T-helper 17 cell (primary cell): ENCODE results near the gene LANCL2. TPM values are rescaled to one million over a fixed set of nuclear protein-coding genes. Genes with fewer than 3 reads are reported as not detected.

Source experiments
- ATAC-seq: fragments of 150-1000 bp; cut with Tn5 transposase; 2 replicates; pipeline ENCODE4 v1.10.0; 2021; ENCODE audit warnings: mild to moderate bottlenecking, moderate library complexity
- DNase-seq, 3 donors: peaks; one replicate each; pipeline versions ENCODE4 v3.0.0 to v3.0.0-alpha.2; 2020 to 2021
- H3K9me3 ChIP-seq: one replicate; pipeline ENCODE4 v1.7.0; 2013; ENCODE audit warnings: low read length, mild to moderate bottlenecking; ENCODE audit not compliant: control insufficient read depth, poor library complexity, severe bottlenecking
- H3K27ac Mint-ChIP-seq: one replicate; pipeline ENCODE4 v1.8.0; 2022; ENCODE audit warnings: mild to moderate bottlenecking, moderate library complexity, mixed read lengths
- H3K27me3 Mint-ChIP-seq: one replicate; pipeline ENCODE4 v1.8.0; 2022; ENCODE audit warnings: mixed read lengths
- H3K36me3 Mint-ChIP-seq: one replicate; pipeline ENCODE4 v1.8.0; 2022; ENCODE audit warnings: low read depth, mixed read lengths
- H3K4me1 Mint-ChIP-seq: one replicate; pipeline ENCODE4 v1.8.0; 2022; ENCODE audit warnings: mild to moderate bottlenecking, mixed read lengths
- H3K4me3 Mint-ChIP-seq: one replicate; pipeline ENCODE4 v1.8.0; 2022; ENCODE audit warnings: mild to moderate bottlenecking, moderate library complexity, mixed read lengths
- total RNA-seq, 4 donors: library from RNA in 2 of 4; stranded (reverse) in 2 of 4; gene quantifications; one replicate each; pipeline ENCODE4 v1.2.3 and lab custom pipeline; 2022 to 2026

The LANCL2 gene
- total RNA-seq, 2 donors from 2014 or later = 6.6 to 11.0 TPM

DNA sequence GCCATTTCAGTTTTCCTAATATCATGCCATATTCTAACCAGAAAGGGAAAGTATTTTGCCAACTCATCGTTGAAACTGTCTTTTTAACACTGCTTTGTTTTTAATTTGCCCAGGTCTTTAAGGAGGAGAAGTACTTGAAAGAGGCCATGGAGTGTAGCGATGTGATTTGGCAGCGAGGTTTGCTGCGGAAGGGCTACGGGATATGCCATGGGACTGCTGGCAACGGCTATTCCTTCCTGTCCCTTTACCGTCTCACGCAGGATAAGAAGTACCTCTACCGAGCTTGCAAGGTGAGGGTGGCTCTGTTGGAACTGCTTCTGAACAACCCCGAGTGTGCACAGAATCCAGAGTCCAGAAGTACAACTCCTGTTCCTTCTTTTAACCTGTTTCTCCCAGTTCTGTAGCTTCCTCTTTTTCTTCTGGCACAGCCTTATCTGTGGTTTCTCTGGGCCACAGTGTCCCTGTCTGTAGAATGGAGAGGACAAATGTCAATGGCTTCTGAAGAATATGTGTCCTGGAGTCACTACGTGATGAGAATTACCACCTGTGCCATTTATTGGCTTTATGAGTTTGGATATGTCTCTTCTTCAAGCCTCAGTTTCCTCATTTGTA is 60.1 kb downstream of the LANCL2 start:
- Mint-ChIP-seq H3K27ac (no peak overlapping the region), H3K4me3 (no peak overlapping the region), H3K27me3 (no peaks in the 10 kb centered on the region), H3K36me3 (peaks cover 9% of the 10 kb centered on the region), H3K4me1 (peaks cover 7% of the 10 kb centered on the region)
- DNase-seq (no peak), ATAC-seq (no peak)
- H3K9me3 ChIP-seq = no peaks in the 10 kb centered on the region

DNA sequence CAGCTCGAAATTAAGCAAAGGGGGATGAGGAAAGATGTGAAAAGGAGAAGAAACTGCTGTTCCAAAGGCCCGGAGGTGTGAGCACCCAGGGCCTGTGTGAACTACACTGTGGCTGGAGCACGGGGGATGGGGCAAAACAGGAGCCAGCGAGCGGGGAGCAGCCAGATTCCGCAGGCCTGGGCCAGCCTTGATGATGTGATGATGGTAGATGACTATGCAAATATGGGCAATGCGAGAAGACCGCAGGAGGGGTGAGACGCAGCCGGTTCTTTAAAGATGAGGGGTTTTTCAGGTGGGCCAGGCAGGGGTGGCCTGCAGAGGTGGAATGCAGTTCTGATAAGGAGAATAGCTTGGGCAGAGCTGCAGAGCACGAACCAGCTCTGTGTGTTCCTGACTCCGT is 61.5 kb downstream of the LANCL2 start:
- Mint-ChIP-seq H3K36me3 (peaks cover 9% of the 10 kb centered on the region), H3K4me1 (peaks cover 7% of the 10 kb centered on the region), H3K4me3 (no peak overlapping the region), H3K27ac (peak overlapping the region; percentile 59), H3K27me3 (no peaks in the 10 kb centered on the region)
- no peak for DNase-seq
- ATAC-seq = no peak
- H3K9me3 ChIP-seq = no peaks in the 10 kb centered on the region

DNA sequence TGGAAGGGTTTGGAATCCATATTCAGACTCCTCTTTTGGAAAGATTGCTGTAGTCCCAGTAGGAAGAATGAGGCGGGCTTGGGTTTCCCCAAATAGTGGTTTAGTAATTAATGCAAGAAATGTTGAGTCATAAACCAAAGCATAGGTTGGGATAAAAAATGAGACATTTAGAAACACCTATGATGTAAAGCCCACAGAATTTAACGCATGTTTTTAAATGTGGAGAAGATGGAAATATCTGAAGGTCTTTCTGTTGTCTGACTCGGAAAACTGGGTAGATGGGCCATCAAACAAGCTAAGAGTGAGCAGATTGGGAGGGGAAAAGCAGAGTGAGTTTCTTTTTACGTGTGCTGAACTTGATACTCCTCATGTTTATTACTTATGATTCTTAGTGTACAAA is 62.2 kb downstream of the LANCL2 start:
- ATAC-seq = no peak
- no peaks in the 10 kb centered on the region for H3K9me3 ChIP-seq
- peaks cover 7% of the 10 kb centered on the region for H3K4me1 Mint-ChIP-seq
- H3K27me3 Mint-ChIP-seq = no peaks in the 10 kb centered on the region
- H3K36me3 Mint-ChIP-seq = peaks cover 9% of the 10 kb centered on the region
- peak overlapping the region; percentile 59 for H3K27ac Mint-ChIP-seq
- H3K4me3 Mint-ChIP-seq = no peak overlapping the region
- no peak for DNase-seq

DNA sequence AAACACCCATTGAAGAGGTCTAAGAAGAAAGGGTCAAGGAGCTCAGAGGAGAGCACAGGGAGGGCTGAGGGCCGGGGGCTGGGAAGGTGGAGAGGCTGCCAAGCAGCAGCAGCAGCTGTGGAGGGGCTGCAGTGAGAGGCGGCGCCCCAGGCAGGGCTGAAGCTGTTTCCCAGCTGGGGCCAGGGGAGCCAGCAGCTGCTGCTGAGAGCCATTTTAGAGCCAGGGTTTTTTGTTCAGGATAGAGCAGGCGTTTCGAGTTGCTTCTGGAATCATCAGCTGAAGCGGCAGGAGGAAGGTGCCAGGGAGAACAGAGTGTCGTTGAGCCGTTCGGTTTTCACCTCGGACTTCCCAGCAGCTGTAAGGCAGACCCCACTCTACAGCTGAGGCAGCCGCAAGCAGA is 62.7 kb downstream of the LANCL2 start:
- H3K36me3 Mint-ChIP-seq = peaks cover 9% of the 10 kb centered on the region
- H3K27ac Mint-ChIP-seq = no peak overlapping the region
- peaks cover 9% of the 10 kb centered on the region for H3K4me1 Mint-ChIP-seq
- H3K9me3 ChIP-seq = no peaks in the 10 kb centered on the region
- no peaks in the 10 kb centered on the region for H3K27me3 Mint-ChIP-seq
- ATAC-seq = no peak
- no peak for DNase-seq
- no peak overlapping the region for H3K4me3 Mint-ChIP-seq

DNA sequence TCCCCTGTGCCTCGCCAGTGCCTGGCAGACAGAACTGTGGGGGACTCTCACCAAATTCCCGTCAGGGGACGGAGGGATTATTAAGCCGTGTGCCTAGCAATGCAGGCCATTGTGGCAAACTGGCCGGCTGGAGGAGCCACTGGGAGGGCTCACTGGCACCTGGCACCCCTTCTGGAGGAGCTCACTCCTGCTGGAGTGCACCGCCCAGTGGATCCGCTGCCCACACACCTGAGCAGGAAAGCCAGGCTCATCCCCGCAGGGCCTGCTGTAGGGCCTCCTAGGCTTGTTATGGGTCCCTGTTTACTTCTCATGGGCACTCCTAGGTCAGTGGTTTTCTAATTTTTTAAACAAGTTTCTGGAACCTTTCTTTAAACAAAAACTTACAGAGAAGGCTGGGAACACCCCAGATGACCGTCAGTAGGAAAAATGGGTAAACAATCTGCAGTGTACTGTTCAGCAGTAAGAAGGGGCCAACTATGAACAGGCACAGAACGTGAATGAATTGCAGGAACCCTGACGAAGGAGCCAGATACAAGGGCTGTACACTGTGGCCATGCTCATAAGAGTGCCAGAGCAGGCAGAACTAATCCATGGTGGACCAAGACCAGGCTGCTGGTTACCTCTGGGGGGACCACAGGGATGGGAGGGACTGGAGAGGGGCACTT is 64.8 kb downstream of the LANCL2 start:
- peaks cover 9% of the 10 kb centered on the region for H3K36me3 Mint-ChIP-seq

DNA sequence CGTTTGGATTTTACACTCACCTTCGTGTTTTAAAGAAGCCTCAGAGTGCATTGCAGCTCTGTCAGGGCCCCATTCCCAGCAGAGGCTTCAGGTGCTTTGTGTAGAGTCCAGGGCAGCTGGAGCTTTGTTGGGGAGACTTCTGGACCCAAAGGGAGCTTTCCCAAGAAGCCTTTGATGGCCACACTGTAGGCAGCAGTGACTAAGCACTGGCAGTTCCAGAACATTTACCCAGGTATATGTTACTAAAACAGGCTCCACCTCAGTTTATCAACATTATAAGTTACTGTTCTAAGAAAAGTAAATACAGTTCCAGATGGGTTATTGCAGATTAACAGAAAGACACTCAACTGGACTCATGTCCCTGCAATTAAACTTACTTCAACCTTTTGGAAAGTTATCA is 66.8 kb downstream of the LANCL2 start:
- DNase-seq (no peak), ATAC-seq (no peak)
- Mint-ChIP-seq H3K27me3 (no peaks in the 10 kb centered on the region), H3K36me3 (no peaks in the 10 kb centered on the region), H3K27ac (no peak overlapping the region), H3K4me1 (peaks cover 11% of the 10 kb centered on the region), H3K4me3 (no peak overlapping the region)
- H3K9me3 ChIP-seq = no peaks in the 10 kb centered on the region

More for the DNA sequence above, 64.8 kb downstream of the LANCL2 start:
- DNase-seq = no peak
- ATAC-seq = no peak
- H3K27ac Mint-ChIP-seq = no peak overlapping the region
- no peaks in the 10 kb centered on the region for H3K27me3 Mint-ChIP-seq
- H3K4me3 Mint-ChIP-seq = no peak overlapping the region
- peaks cover 11% of the 10 kb centered on the region for H3K4me1 Mint-ChIP-seq
- H3K9me3 ChIP-seq = no peaks in the 10 kb centered on the region

DNA sequence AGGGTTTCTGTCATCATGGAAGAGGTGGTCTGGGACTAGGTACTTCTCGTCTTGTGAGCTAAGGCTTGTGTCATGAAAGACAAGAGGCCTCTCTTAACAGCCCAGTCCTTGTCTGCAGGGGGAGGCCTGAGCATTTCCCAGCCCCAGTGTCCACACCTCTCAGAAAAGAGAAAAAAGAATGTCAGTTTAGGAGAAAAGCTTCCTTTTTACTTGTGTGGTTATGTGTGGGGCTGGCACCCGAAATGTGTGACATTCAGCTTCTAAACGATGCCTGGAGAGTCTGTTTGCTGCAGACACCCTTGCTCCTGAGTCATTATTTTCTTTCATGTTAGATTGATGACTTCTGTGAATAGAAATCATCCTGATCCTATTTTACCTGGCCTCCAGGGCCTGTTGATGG is 67.4 kb downstream of the LANCL2 start:
- Mint-ChIP-seq H3K4me1 (peaks cover 14% of the 10 kb centered on the region), H3K4me3 (no peak overlapping the region), H3K27me3 (no peaks in the 10 kb centered on the region), H3K36me3 (no peaks in the 10 kb centered on the region), H3K27ac (peak overlapping the region; percentile 4)
- DNase-seq (no peak), ATAC-seq (no peak)
- no peaks in the 10 kb centered on the region for H3K9me3 ChIP-seq

DNA sequence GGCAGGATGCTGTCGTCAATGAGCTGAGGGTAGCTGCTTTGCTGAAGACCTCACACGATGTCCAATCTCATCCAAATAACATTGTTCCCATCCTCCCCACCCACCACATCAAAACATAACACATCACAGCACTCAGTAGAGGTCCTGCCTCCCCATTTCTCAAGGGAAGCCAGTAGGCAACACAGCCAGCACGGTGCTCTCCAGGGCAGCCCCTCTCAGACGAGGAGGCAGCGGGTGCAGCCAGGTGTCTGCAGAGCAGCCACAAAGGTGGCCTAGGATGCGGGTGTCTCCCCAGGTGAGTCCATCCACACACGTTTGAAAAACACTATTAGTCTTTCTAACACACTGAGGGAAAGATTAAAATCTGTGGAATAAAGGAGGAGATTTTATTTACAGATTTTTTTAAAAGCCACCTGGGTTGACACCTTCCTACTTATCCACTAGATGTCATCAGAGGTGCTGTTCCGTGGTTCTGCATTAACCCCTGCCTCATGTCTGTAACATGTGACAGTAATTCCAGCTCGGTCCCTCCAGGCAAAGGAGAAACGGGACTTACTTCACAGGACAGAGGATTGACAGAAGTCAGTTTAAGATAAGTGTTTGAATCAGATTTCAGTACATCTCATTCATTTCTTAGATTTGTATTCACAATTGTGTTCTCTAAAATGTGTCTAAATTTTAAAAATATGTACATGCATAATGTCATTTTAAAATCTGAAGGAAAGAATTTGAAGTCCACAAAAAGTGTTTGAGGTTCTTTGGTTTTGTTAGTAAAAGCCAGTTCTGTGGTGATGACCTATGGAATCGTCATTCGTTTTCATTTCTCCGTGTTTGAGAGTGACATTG is 68.0 kb downstream of the LANCL2 start:
- ATAC-seq (peak; percentile 78), DNase-seq (no peak)
- Mint-ChIP-seq H3K27ac (peak overlapping the region; percentile 4), H3K4me3 (no peak overlapping the region), H3K4me1 (peaks cover 18% of the 10 kb centered on the region), H3K27me3 (no peaks in the 10 kb centered on the region), H3K36me3 (no peaks in the 10 kb centered on the region)
- H3K9me3 ChIP-seq = no peaks in the 10 kb centered on the region

DNA sequence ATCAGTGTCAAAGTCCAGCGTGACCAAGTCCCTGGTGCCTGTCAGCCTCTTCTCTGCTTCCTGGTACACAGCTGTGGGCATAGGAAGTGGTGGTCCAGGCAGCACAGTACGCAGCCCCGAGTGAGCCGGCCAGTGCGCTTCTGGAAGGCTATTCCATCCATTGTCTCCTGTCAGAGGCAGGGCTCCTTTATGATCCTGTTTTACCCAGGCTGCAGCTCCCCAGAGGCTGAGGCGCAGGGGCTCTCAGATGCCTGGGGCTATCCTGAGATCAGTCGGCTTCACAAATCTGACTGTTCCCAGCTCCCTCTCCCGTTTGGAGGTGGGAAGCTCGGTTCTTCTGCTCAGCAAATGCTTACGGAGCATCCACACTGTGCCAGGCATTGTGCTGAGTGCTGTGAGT is 70.3 kb downstream of the LANCL2 start:
- no peaks in the 10 kb centered on the region for H3K9me3 ChIP-seq
- H3K4me3 Mint-ChIP-seq = no peak overlapping the region
- no peak for DNase-seq
- H3K27me3 Mint-ChIP-seq = no peaks in the 10 kb centered on the region
- H3K36me3 Mint-ChIP-seq = peaks cover 2% of the 10 kb centered on the region
- no peak overlapping the region for H3K27ac Mint-ChIP-seq
- peaks cover 38% of the 10 kb centered on the region for H3K4me1 Mint-ChIP-seq
- no peak for ATAC-seq

DNA sequence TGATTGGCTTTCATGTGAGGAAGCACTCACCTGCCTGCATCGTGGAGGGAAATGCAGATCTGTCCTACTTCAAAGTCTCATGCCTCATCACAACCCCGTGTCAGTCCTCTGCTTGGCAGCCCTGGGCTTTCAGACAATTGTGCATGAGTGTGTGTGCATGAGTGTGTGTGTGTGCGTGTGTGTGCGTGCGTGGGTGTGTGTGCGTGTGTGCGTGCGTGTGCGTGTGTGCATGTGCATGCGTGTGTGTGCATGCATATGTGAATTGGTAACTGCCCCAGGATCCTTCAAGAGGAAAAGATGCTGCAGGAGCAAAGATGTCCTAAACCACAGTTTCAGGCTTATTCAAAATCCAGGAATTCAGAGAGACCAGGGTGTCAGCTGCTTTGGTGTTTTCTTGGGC is 71.3 kb downstream of the LANCL2 start:
- Mint-ChIP-seq H3K36me3 (peaks cover 2% of the 10 kb centered on the region), H3K27ac (peak overlapping the region; percentile 89), H3K4me3 (no peak overlapping the region), H3K4me1 (peaks cover 39% of the 10 kb centered on the region), H3K27me3 (no peaks in the 10 kb centered on the region)
- no peaks in the 10 kb centered on the region for H3K9me3 ChIP-seq
- no peak for DNase-seq
- no peak for ATAC-seq

DNA sequence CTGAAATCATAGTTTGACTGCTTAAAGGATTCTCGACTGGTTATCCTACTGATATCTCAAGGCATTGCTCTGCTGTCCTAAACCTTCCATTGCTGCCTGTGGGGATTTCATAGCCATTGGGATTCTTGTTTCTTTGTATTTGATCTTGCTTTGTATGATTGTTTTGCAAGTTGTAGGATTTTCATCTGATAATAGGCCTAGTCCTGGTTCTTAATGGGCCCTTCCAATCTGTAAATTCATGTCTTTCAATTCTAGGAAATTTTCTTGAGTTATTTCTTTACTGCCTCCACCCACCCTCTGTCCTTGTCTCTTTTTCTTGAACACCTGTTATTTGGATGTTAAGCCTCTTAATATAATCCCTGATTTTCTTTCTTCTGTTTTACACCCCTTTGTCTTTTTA is 72.2 kb downstream of the LANCL2 start:
- no peak for DNase-seq
- H3K9me3 ChIP-seq = no peaks in the 10 kb centered on the region
- peaks cover 2% of the 10 kb centered on the region for H3K36me3 Mint-ChIP-seq
- H3K27ac Mint-ChIP-seq = peak overlapping the region; percentile 89
- ATAC-seq = no peak
- H3K27me3 Mint-ChIP-seq = no peaks in the 10 kb centered on the region
- H3K4me1 Mint-ChIP-seq = peaks cover 42% of the 10 kb centered on the region
- no peak overlapping the region for H3K4me3 Mint-ChIP-seq

DNA sequence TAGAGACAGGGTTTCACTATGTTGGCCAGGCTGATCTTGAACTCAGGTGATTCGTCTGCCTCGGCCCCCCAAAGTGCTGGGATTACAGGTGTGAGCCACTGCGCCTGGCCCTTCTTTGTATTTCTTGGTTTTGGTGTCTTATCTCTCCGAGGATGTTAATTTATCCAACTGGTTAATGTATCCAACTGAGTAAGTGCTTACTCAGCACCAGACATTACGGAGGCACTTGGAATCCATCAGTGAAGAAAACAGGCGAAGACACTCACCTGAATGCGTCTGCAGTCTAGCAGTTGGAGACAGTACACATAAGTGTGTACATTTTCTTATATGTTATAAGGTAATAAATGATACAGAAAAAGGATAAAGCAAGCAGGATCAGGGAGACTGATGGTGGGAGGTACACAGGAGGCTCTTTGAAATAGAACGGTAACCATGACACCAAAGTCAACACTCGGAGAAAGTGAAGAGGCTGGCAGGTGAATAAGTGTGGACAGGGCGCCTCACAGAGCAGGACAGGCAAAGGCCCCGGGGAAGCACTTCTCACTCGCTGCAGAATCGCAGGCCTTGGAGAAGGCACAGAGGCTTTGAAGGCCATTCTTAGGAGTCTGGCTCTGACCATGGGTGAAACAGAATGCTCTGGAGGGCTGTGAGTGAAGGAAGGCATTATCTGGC is 73.1 kb downstream of the LANCL2 start:
- Mint-ChIP-seq H3K27ac (peak overlapping the region; percentile 89), H3K4me3 (peak overlapping the region; percentile 28), H3K27me3 (no peaks in the 10 kb centered on the region), H3K4me1 (peaks cover 42% of the 10 kb centered on the region), H3K36me3 (peaks cover 2% of the 10 kb centered on the region)
- DNase-seq (no peak), ATAC-seq (no peak)
- no peaks in the 10 kb centered on the region for H3K9me3 ChIP-seq
